IMR-90 (cell line): ENCODE data around the gene RPS6KA2. TPM values are rescaled to one million over a fixed set of nuclear protein-coding genes. Genes with fewer than 3 reads are reported as not detected.

Source experiments
- ATAC-seq: fragments of 200-7000 bp; cut with Tn5 transposase; 2 replicates; pipeline ENCODE4 v1.9.1; 2020; ENCODE audit warnings: low read depth, mild to moderate bottlenecking, moderate library complexity
- BruUV-seq: library from RNA; stranded (reverse); fragments of 400-500 nt; replicated peaks from 2 replicates; lab custom pipeline; 2021; lab: Mats Ljungman, UMichigan
- CTCF ChIA-PET: fragments of 300-600 bp; formaldehyde crosslinking; extraction: SDS; loops from one replicate; lab custom pipeline; 2021; ENCODE audit warnings: antibody characterized with exemption; lab: Yijun Ruan, JAX
- POLR2A ChIA-PET: fragments of 300-600 bp; sonication (Branson Sonifier 250); formaldehyde crosslinking; loops from one replicate; lab custom pipeline; 2022; ENCODE audit warnings: antibody characterized with exemption; ENCODE audit not compliant: unreplicated experiment; lab: Charles Lee
- DNase-seq: peaks from one replicate; pipeline ENCODE4 v3.0.0; 2013
- H2AFZ ChIP-seq: replicated peaks from 2 replicates; pipeline ENCODE3; 2013; ENCODE audit warnings: low read length, mild to moderate bottlenecking; ENCODE audit not compliant: poor library complexity
- H2AK5ac ChIP-seq: 2 replicates; pipeline ENCODE4 v1.6.1; 2013; ENCODE audit warnings: low read depth, low read length, inconsistent platforms
- H2AK9ac ChIP-seq: replicated peaks from 2 replicates; pipeline ENCODE3; 2013; ENCODE audit warnings: mild to moderate bottlenecking, low read depth, low read length, moderate library complexity; ENCODE audit not compliant: poor library complexity
- H2BK120ac ChIP-seq: 2 replicates; pipeline ENCODE4 v1.6.1; 2013; ENCODE audit warnings: low read depth, low read length, inconsistent platforms
- H2BK15ac ChIP-seq: 3 replicates; pipeline ENCODE4 v1.6.1; 2013; ENCODE audit warnings: low read depth, low read length, inconsistent platforms
- H2BK20ac ChIP-seq: 2 replicates; pipeline ENCODE4 v1.6.1; 2013; ENCODE audit warnings: low read depth, mild to moderate bottlenecking, inconsistent platforms, low read length, moderate library complexity
- H2BK5ac ChIP-seq: 2 replicates; pipeline ENCODE4 v1.6.1; 2013; ENCODE audit warnings: mild to moderate bottlenecking, low read depth, low read length, inconsistent platforms; ENCODE audit not compliant: poor library complexity, severe bottlenecking
- H3K14ac ChIP-seq: replicated peaks from 2 replicates; pipeline ENCODE4 v1.6.1; 2013; ENCODE audit warnings: low read depth, low read length, inconsistent platforms
- H3K18ac ChIP-seq: 2 replicates; pipeline ENCODE4 v1.6.1; 2013; ENCODE audit warnings: low read depth, low read length, control low read depth
- H3K23ac ChIP-seq: 2 replicates; pipeline ENCODE4 v1.6.1; 2013; ENCODE audit warnings: low read depth, low read length, inconsistent platforms
- H3K27ac ChIP-seq: 2 replicates; pipeline ENCODE4 v1.5.1; 2013; ENCODE audit warnings: mild to moderate bottlenecking, control low read depth, low read length; ENCODE audit not compliant: insufficient read depth
- H3K27me3 ChIP-seq: 2 replicates; pipeline ENCODE4 v1.6.1; 2013; ENCODE audit warnings: low read length; ENCODE audit not compliant: control insufficient read depth, insufficient read depth
- H3K36me3 ChIP-seq: 2 replicates; pipeline ENCODE4 v1.6.1; 2013; ENCODE audit warnings: low read length, mixed read lengths; ENCODE audit not compliant: control insufficient read depth, insufficient read depth
- H3K4ac ChIP-seq: 2 replicates; pipeline ENCODE4 v1.6.1; 2013; ENCODE audit warnings: low read depth, low read length, inconsistent platforms
- H3K4me1 ChIP-seq: 2 replicates; pipeline ENCODE4 v1.6.1; 2013; ENCODE audit warnings: low read length, mixed read lengths; ENCODE audit not compliant: control insufficient read depth, insufficient read depth
- H3K4me2 ChIP-seq: 2 replicates; pipeline ENCODE4 v1.6.1; 2013; ENCODE audit warnings: low read depth, mild to moderate bottlenecking, control low read depth, low read length, moderate library complexity
- H3K4me3 ChIP-seq: 2 replicates; pipeline ENCODE4 v1.5.1; 2013; ENCODE audit warnings: low read depth, mild to moderate bottlenecking, control low read depth, low read length, moderate library complexity; ENCODE audit not compliant: insufficient read depth
- H3K56ac ChIP-seq: 2 replicates; pipeline ENCODE4 v1.6.1; 2013; ENCODE audit warnings: low read length, inconsistent platforms; ENCODE audit not compliant: insufficient read depth; ENCODE audit errors: extremely low read depth
- H3K79me1 ChIP-seq, 2 experiments: 2 replicates each; pipeline ENCODE4 v1.6.1; 2013; ENCODE audit warnings: low read length in 2 of 2, inconsistent platforms in 1 of 2, low read depth in 1 of 2
- H3K9ac ChIP-seq: 2 replicates; pipeline ENCODE4 v1.6.1; 2013; ENCODE audit warnings: low read depth, low read length, control low read depth
- H3K9me1 ChIP-seq: 2 replicates; pipeline ENCODE4 v1.6.1; 2013; ENCODE audit warnings: low read length, inconsistent platforms; ENCODE audit not compliant: insufficient read depth
- H3K9me3 ChIP-seq: 2 replicates; pipeline ENCODE4 v1.6.1; 2013; ENCODE audit warnings: low read length; ENCODE audit not compliant: control insufficient read depth, insufficient read depth
- H4K20me1 ChIP-seq: 2 replicates; pipeline ENCODE4 v1.6.1; 2013; ENCODE audit warnings: low read length, inconsistent platforms; ENCODE audit not compliant: insufficient read depth
- H4K5ac ChIP-seq: 2 replicates; pipeline ENCODE4 v1.6.1; 2013; ENCODE audit warnings: mild to moderate bottlenecking, low read depth, low read length, control low read depth
- H4K8ac ChIP-seq, 2 experiments: 2 replicates each; pipeline ENCODE4 v1.6.1; 2013; ENCODE audit warnings: low read depth in 2 of 2, low read length in 2 of 2, control low read depth in 1 of 2, inconsistent platforms in 1 of 2
- H4K91ac ChIP-seq: 2 replicates; pipeline ENCODE4 v1.6.1; 2013; ENCODE audit warnings: low read depth, low read length, inconsistent platforms; ENCODE audit not compliant: insufficient read depth
- BHLHE40 ChIP-seq: fragments of 150-350 bp; IDR thresholded peaks from 2 replicates; pipeline ENCODE4 v1.6.1; 2016; ENCODE audit warnings: mild to moderate bottlenecking, low read depth, low read length
- CEBPB ChIP-seq: IDR thresholded peaks from 2 replicates; pipeline ENCODE4 v1.6.1; 2012; ENCODE audit warnings: low read depth, low read length, improper control_type of control experiment
- CHD1 ChIP-seq: IDR thresholded peaks from 2 replicates; pipeline ENCODE4 v1.6.1; 2012; ENCODE audit warnings: low read depth, low read length, improper control_type of control experiment
- FOS ChIP-seq: fragments of 150-350 bp; IDR thresholded peaks from 2 replicates; pipeline ENCODE4 v1.6.1; 2016; ENCODE audit warnings: low read depth, low read length
- MAFK ChIP-seq: IDR thresholded peaks from 2 replicates; pipeline ENCODE4 v1.6.1; 2012; ENCODE audit warnings: low read depth, low read length, improper control_type of control experiment
- MAZ ChIP-seq: IDR thresholded peaks from 2 replicates; pipeline ENCODE4 v1.6.1; 2012; ENCODE audit warnings: low read depth, mild to moderate bottlenecking, low read length, improper control_type of control experiment, moderate library complexity, borderline replicate concordance
- MXI1 ChIP-seq: IDR thresholded peaks from 2 replicates; pipeline ENCODE4 v1.6.1; 2012; ENCODE audit warnings: low read depth, mild to moderate bottlenecking, low read length, moderate library complexity, borderline replicate concordance
- NFE2L2 ChIP-seq: fragments of 150-350 bp; IDR thresholded peaks from 2 replicates; pipeline ENCODE4 v1.6.1; 2016; ENCODE audit warnings: low read depth, mild to moderate bottlenecking, low read length
- POLR2A ChIP-seq: IDR thresholded peaks from 2 replicates; pipeline ENCODE4 v1.6.1; 2012; ENCODE audit warnings: mild to moderate bottlenecking, low read depth, low read length
- RAD21 ChIP-seq: IDR thresholded peaks from 2 replicates; pipeline ENCODE4 v1.6.1; 2012; ENCODE audit warnings: low read length, improper control_type of control experiment
- RCOR1 ChIP-seq: IDR thresholded peaks from 2 replicates; pipeline ENCODE4 v1.6.1; 2012; ENCODE audit warnings: mild to moderate bottlenecking, low read length, improper control_type of control experiment; ENCODE audit not compliant: insufficient replicate concordance
- RFX5 ChIP-seq: IDR thresholded peaks from 2 replicates; pipeline ENCODE4 v1.8.0; 2012; ENCODE audit warnings: low read depth, mild to moderate bottlenecking, low read length, moderate library complexity
- SMC3 ChIP-seq: fragments of 150-350 bp; IDR thresholded peaks from 2 replicates; pipeline ENCODE4 v1.6.1; 2016; ENCODE audit warnings: low read depth, mild to moderate bottlenecking, antibody characterized with exemption, low read length, moderate library complexity
- WGBS, 2 experiments: methylation state at CpG; one replicate each; pipeline versions ENCODE4 v1.1.5 to v1.1.7; 2013; ENCODE audit warnings: missing lambda C conversion rate in 2 of 2; ENCODE audit not compliant: insufficient read length in 1 of 2; ENCODE audit errors: extremely low coverage in 2 of 2; 5-methylcytosine and 5-hydroxymethylcytosine counted together
- dilution Hi-C: fragments of 300-500 bp; cut with HindIII; formaldehyde crosslinking; loops from one replicate; pipeline ENCODE4 v1.14.3; 2018; ENCODE audit warnings: low sequenced_read_pairs; ENCODE audit not compliant: unreplicated experiment
- in situ Hi-C: fragments of 300-500 bp; cut with MboI; formaldehyde crosslinking; loops from 3 replicates; pipeline ENCODE4 v1.14.3; 2019; ENCODE audit warnings: low sequenced_read_pairs, inconsistent platforms, mixed read lengths
- intact Hi-C: fragments of 100-400 bp; cut with micrococcal nuclease; formaldehyde crosslinking; loops from 2 replicates; pipeline ENCODE4 v1.10.0; 2022
- polyA plus RNA-seq, 3 experiments: library from polyadenylated mRNA; depleted of rRNA; stranded (reverse); fragments of >200 nt; gene quantifications; 2 replicates each; pipeline ENCODE4 v1.2.3, GENCODE V29; 2012; ENCODE audit warnings: low replicate concordance in 1 of 3
- total RNA-seq: library from RNA; depleted of rRNA; stranded (reverse); fragments of >200 nt; gene quantifications from 2 replicates; pipeline ENCODE4 v1.2.3, GENCODE V29; 2012
- TF ChIP-seq, protein P1 (sequence below): fragments of 150-350 bp; IDR thresholded peaks from 2 replicates; pipeline ENCODE4 v1.6.1; 2017; ENCODE audit warnings: mild to moderate bottlenecking, antibody characterized with exemption, low read length, low read depth
- TF ChIP-seq, protein P2 (sequence below): fragments of 150-350 bp; IDR thresholded peaks from 2 replicates; pipeline ENCODE4 v1.6.1; 2016; ENCODE audit warnings: low read depth, mild to moderate bottlenecking, low read length, moderate library complexity, borderline replicate concordance

The RPS6KA2 gene
- total and polyA plus RNA-seq, 2 of the 4 experiments (the other 2 are of a cell fraction), result 26.9 to 31.3 TPM

DNA sequence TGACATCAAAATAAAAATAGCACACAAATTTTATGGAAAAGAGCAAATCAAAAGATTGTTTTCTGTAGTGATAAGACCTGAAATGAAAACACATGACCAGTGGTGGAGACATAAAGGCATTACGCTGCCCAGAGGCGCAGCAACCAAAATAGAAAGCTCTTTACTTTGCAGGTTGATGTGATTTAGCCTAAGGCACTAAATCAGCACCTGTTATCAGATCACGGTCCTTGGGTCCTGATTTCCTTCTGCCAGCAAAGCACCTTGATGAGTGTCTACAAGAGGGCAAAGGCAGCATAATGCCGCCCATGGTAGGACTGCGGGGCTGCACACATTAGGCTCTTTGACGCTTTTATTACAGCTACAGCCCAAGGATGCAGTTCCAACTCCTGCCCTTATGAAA lies 21.3 kb downstream of the RPS6KA2 start:
- no peak overlapping the region for H2BK5ac ChIP-seq
- H3K18ac ChIP-seq, result no peak overlapping the region
- peaks cover 16% of the 10 kb centered on the region for H3K4me1 ChIP-seq
- H3K27ac ChIP-seq, result no peak overlapping the region
- ChIA-PET POLR2A (no interaction called here), CTCF (no interaction called here)
- no peaks in the 10 kb centered on the region; the same call in 1 of the 2 replicates for H4K20me1 ChIP-seq
- no peak overlapping the region for H3K4me3 ChIP-seq
- no TSS peak for BruUV-seq
- no peak overlapping the region for H2AFZ ChIP-seq
- peaks cover 10% of the 10 kb centered on the region; the same call in 1 of the 2 replicates for H3K36me3 ChIP-seq
- H4K91ac ChIP-seq, result no peak overlapping the region; the same call in 1 of the 2 replicates
- H2AK9ac ChIP-seq, result no peak overlapping the region
- DNase-seq (no peak), ATAC-seq (no peak)
- H4K5ac ChIP-seq, result no peak overlapping the region
- intact Hi-C loops, result no loop called here
- H2BK120ac ChIP-seq, result no peak overlapping the region
- in situ Hi-C loops, result no loop called here
- no peaks in the 10 kb centered on the region for H3K27me3 ChIP-seq
- peak overlapping the region; percentile 23; the same call in 1 of the 2 replicates for H3K4ac ChIP-seq
- no peaks in the 10 kb centered on the region for H3K9me3 ChIP-seq
- TF ChIP-seq MAFK, result no peak
- TF ChIP-seq FOS, result no peak
- TF ChIP-seq SMC3, result no peak
- TF ChIP-seq, protein P1, sequence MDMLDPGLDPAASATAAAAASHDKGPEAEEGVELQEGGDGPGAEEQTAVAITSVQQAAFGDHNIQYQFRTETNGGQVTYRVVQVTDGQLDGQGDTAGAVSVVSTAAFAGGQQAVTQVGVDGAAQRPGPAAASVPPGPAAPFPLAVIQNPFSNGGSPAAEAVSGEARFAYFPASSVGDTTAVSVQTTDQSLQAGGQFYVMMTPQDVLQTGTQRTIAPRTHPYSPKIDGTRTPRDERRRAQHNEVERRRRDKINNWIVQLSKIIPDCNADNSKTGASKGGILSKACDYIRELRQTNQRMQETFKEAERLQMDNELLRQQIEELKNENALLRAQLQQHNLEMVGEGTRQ, result no peak
- no peak for TF ChIP-seq RAD21
- no peak for TF ChIP-seq MXI1
- TF ChIP-seq RCOR1, result no peak
- TF ChIP-seq, protein P2, sequence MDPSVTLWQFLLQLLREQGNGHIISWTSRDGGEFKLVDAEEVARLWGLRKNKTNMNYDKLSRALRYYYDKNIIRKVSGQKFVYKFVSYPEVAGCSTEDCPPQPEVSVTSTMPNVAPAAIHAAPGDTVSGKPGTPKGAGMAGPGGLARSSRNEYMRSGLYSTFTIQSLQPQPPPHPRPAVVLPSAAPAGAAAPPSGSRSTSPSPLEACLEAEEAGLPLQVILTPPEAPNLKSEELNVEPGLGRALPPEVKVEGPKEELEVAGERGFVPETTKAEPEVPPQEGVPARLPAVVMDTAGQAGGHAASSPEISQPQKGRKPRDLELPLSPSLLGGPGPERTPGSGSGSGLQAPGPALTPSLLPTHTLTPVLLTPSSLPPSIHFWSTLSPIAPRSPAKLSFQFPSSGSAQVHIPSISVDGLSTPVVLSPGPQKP, result no peak
- no peak for TF ChIP-seq CEBPB
- no peak for TF ChIP-seq CHD1
- no peak for TF ChIP-seq BHLHE40
- TF ChIP-seq MAZ, result no peak
- TF ChIP-seq NFE2L2, result no peak
- TF ChIP-seq RFX5, result no peak
- no peak for TF ChIP-seq POLR2A
- H3K79me1 ChIP-seq, result peaks cover 47 to 58% of the 10 kb centered on the region in 2 experiments
- no peak overlapping the region for H3K23ac ChIP-seq
- no peak overlapping the region for H3K4me2 ChIP-seq
- H3K9me1 ChIP-seq, result peaks cover 16% of the 10 kb centered on the region
- peak overlapping the region; percentile 33; the same call in 1 of the 2 replicates for H2AK5ac ChIP-seq
- WGBS, 2 experiments, result 82% methylated on average over 2 of the region's 6 CpGs; no CpG with 5 or more reads in 1 of the 2 experiments
- no peak overlapping the region for H2BK20ac ChIP-seq
- no peak overlapping the region for H3K9ac ChIP-seq
- dilution Hi-C loops, result no loop called here
- no peak overlapping the region for H3K56ac ChIP-seq
- no peak overlapping the region for H3K14ac ChIP-seq
- no peak overlapping the region for H2BK15ac ChIP-seq
- no peak overlapping the region for H4K8ac ChIP-seq
